H9 (cell line): Measurements from ENCODE around the gene NCEH1. TPM values are rescaled to one million over a fixed set of nuclear protein-coding genes. Genes with fewer than 3 reads are reported as not detected.

ENCODE experiments used
- DNase-seq: peaks from one replicate; pipeline ENCODE4 v3.0.0-alpha.2; 2017
- H2AFZ ChIP-seq: one replicate; pipeline ENCODE4 v1.6.1; 2013; ENCODE audit warnings: mild to moderate bottlenecking, low read length, control low read depth, moderate library complexity
- H2AK5ac ChIP-seq: 2 replicates; pipeline ENCODE4 v1.6.1; 2013; ENCODE audit warnings: low read length, control low read depth, mixed read lengths; ENCODE audit not compliant: insufficient read length
- H2BK120ac ChIP-seq: one replicate; pipeline ENCODE4 v1.6.1; 2013; ENCODE audit warnings: low read depth, mild to moderate bottlenecking, low read length, control low read depth, inconsistent platforms; ENCODE audit not compliant: poor library complexity, severe bottlenecking
- H2BK12ac ChIP-seq: 2 replicates; pipeline ENCODE4 v1.6.1; 2013; ENCODE audit warnings: low read length, control low read depth, mixed read lengths, low read depth; ENCODE audit not compliant: insufficient read length
- H2BK15ac ChIP-seq: 2 replicates; pipeline ENCODE4 v1.6.1; 2013; ENCODE audit warnings: low read depth, low read length, control low read depth
- H2BK20ac ChIP-seq: one replicate; pipeline ENCODE4 v1.6.1; 2013; ENCODE audit warnings: low read depth, mild to moderate bottlenecking, low read length, control low read depth, inconsistent platforms; ENCODE audit not compliant: poor library complexity, severe bottlenecking
- H2BK5ac ChIP-seq: 2 replicates; pipeline ENCODE4 v1.6.1; 2013; ENCODE audit warnings: low read length, control low read depth, mixed read lengths; ENCODE audit not compliant: insufficient read length
- H3K14ac ChIP-seq: 2 replicates; pipeline ENCODE4 v1.6.1; 2013; ENCODE audit warnings: low read length, control low read depth; ENCODE audit not compliant: insufficient read depth
- H3K18ac ChIP-seq: 2 replicates; pipeline ENCODE4 v1.6.1; 2013; ENCODE audit warnings: low read depth, mild to moderate bottlenecking, mixed read lengths, low read length, control low read depth; ENCODE audit not compliant: insufficient read length
- H3K23ac ChIP-seq: 2 replicates; pipeline ENCODE4 v1.6.1; 2013; ENCODE audit warnings: low read length, control low read depth, mixed read lengths, low read depth; ENCODE audit not compliant: insufficient read length
- H3K23me2 ChIP-seq: 2 replicates; pipeline ENCODE4 v1.6.1; 2013; ENCODE audit warnings: low read depth, mild to moderate bottlenecking, mixed read lengths, low read length, control low read depth; ENCODE audit not compliant: insufficient read length, poor library complexity, severe bottlenecking
- H3K27ac ChIP-seq: 2 replicates; pipeline ENCODE4 v1.5.1; 2013; ENCODE audit warnings: low read length, control low read depth, mixed read lengths, low read depth; ENCODE audit not compliant: insufficient read length
- H3K27me3 ChIP-seq: 2 replicates; pipeline ENCODE4 v1.6.1; 2013; ENCODE audit warnings: low read length, control low read depth, inconsistent platforms; ENCODE audit not compliant: insufficient read depth
- H3K4ac ChIP-seq: 2 replicates; pipeline ENCODE4 v1.6.1; 2013; ENCODE audit warnings: low read depth, mild to moderate bottlenecking, control low read depth, inconsistent platforms, low read length, moderate library complexity
- H3K4me1 ChIP-seq: 2 replicates; pipeline ENCODE4 v1.6.1; 2013; ENCODE audit warnings: low read length, control low read depth, inconsistent platforms; ENCODE audit not compliant: insufficient read depth
- H3K4me2 ChIP-seq: 2 replicates; pipeline ENCODE4 v1.6.1; 2013; ENCODE audit warnings: low read length, control low read depth, mixed read lengths; ENCODE audit not compliant: insufficient read length, insufficient read depth
- H3K56ac ChIP-seq: 2 replicates; pipeline ENCODE4 v1.6.1; 2013; ENCODE audit warnings: low read depth, mild to moderate bottlenecking, mixed read lengths, low read length, control low read depth; ENCODE audit not compliant: insufficient read length
- H3K79me1 ChIP-seq: 2 replicates; pipeline ENCODE4 v1.6.1; 2013; ENCODE audit warnings: low read depth, mild to moderate bottlenecking, moderate library complexity, low read length, control low read depth, inconsistent platforms; ENCODE audit not compliant: insufficient read depth, poor library complexity, severe bottlenecking
- H3K79me2 ChIP-seq: 2 replicates; pipeline ENCODE4 v1.6.1; 2013; ENCODE audit warnings: low read length, control low read depth, inconsistent platforms; ENCODE audit not compliant: insufficient read depth
- H3K9ac ChIP-seq: 2 replicates; pipeline ENCODE4 v1.6.1; 2013; ENCODE audit warnings: low read length, control low read depth, mixed read lengths; ENCODE audit not compliant: insufficient read length; ENCODE audit errors: extremely low read depth
- H3K9me3 ChIP-seq: one replicate; pipeline ENCODE4 v1.6.1; 2013; ENCODE audit warnings: low read depth, low read length, inconsistent platforms; ENCODE audit not compliant: control insufficient read depth
- H3T11ph ChIP-seq: one replicate; pipeline ENCODE4 v1.6.1; 2013; ENCODE audit warnings: mild to moderate bottlenecking, low read length, control low read depth, inconsistent platforms
- H4K20me1 ChIP-seq: one replicate; pipeline ENCODE4 v1.6.1; 2013; ENCODE audit not compliant: control insufficient read depth, insufficient read length, insufficient read depth
- H4K5ac ChIP-seq: 2 replicates; pipeline ENCODE4 v1.6.1; 2013; ENCODE audit warnings: low read depth, mild to moderate bottlenecking, mixed read lengths, low read length, control low read depth; ENCODE audit not compliant: insufficient read length
- H4K8ac ChIP-seq: replicated peaks from 2 replicates; pipeline ENCODE4 v1.6.1; 2013; ENCODE audit warnings: low read length, control low read depth, mixed read lengths, low read depth; ENCODE audit not compliant: insufficient read length
- H4K91ac ChIP-seq: 2 replicates; pipeline ENCODE4 v1.6.1; 2013; ENCODE audit warnings: low read depth, mild to moderate bottlenecking, moderate library complexity, mixed read lengths, low read length, control low read depth; ENCODE audit not compliant: insufficient read length
- H3K27ac Mint-ChIP-seq, 3 experiments: 2 replicates in 2 of 3; 3 replicates in 1 of 3; pipeline ENCODE4 v1.8.0; 2020 to 2021; ENCODE audit warnings: mixed read lengths in 3 of 3, mild to moderate bottlenecking in 1 of 3, moderate library complexity in 1 of 3
- H3K27me3 Mint-ChIP-seq: 2 replicates; pipeline ENCODE4 v1.8.0; 2021; ENCODE audit warnings: low read depth, mild to moderate bottlenecking, moderate library complexity, mixed read lengths
- H3K36me3 Mint-ChIP-seq, 3 experiments: 2 replicates in 2 of 3; 3 replicates in 1 of 3; pipeline ENCODE4 v1.8.0; 2020 to 2021; ENCODE audit warnings: low read depth in 3 of 3, mixed read lengths in 3 of 3; ENCODE audit not compliant: insufficient read depth in 1 of 3
- H3K4me1 Mint-ChIP-seq, 2 experiments: 2 replicates each; pipeline ENCODE4 v1.8.0; 2020; ENCODE audit warnings: mixed read lengths in 2 of 2
- H3K4me3 Mint-ChIP-seq, 2 experiments: 2 replicates in 1 of 2; 3 replicates in 1 of 2; pipeline ENCODE4 v1.8.0; 2020 to 2021; ENCODE audit warnings: mild to moderate bottlenecking in 2 of 2, mixed read lengths in 2 of 2, moderate library complexity in 1 of 2
- H3K9me3 Mint-ChIP-seq, 2 experiments: 2 replicates in 1 of 2; 3 replicates in 1 of 2; pipeline ENCODE4 v1.8.0; 2020; ENCODE audit warnings: mild to moderate bottlenecking in 2 of 2, mixed read lengths in 2 of 2, moderate library complexity in 1 of 2
- CTCF ChIP-seq: fragments of 200-600 bp; sonication (generic); conservative IDR thresholded peaks from 3 replicates; pipeline ENCODE4 v1.8.0; 2021; ENCODE audit warnings: antibody characterized with exemption, mild to moderate bottlenecking
- WGBS: extraction: QIAGEN DNeasy Blood & Tissue Kit; methylation state at CpG from one replicate; pipeline ENCODE4 v1.1.7; 2013; ENCODE audit warnings: missing lambda C conversion rate, low lambda C conversion rate, mixed read lengths; ENCODE audit not compliant: insufficient read length; ENCODE audit errors: extremely low coverage; 5-methylcytosine and 5-hydroxymethylcytosine counted together
- total RNA-seq: library from RNA; stranded (reverse); gene quantifications from 2 replicates; pipeline ENCODE4 v1.2.1, GENCODE V29; 2021

The NCEH1 gene
- total RNA-seq, 1 experiment from 2014 or later, result 2.3 TPM

GRCh38 chr3:172592898-172593669 is 117.8 kb downstream of the NCEH1 start:
- Histone ChIP-seq H3K9ac (no peak overlapping the region), H4K20me1 (no peaks in the 10 kb centered on the region), H3K27me3 (no peaks in the 10 kb centered on the region), H2BK20ac (no peak overlapping the region), H2BK12ac (no peak overlapping the region), H3K4me2 (no peak overlapping the region), H2AFZ (no peak overlapping the region), H4K5ac (no peak overlapping the region), H3K23ac (no peak overlapping the region), H3T11ph (no peak overlapping the region), H3K79me1 (no peaks in the 10 kb centered on the region), H2BK120ac (no peak overlapping the region), H3K14ac (no peak overlapping the region), H3K9me3 (no peaks in the 10 kb centered on the region), H2BK15ac (no peak overlapping the region), H2BK5ac (no peak overlapping the region), H3K56ac (no peak overlapping the region), H3K18ac (no peak overlapping the region), H3K4ac (no peak overlapping the region), H2AK5ac (no peak overlapping the region), H3K23me2 (no peaks in the 10 kb centered on the region), H4K91ac (no peak overlapping the region), H3K79me2 (no peaks in the 10 kb centered on the region), H3K27ac (no peak overlapping the region), H4K8ac (no peak overlapping the region), H3K4me1 (no peaks in the 10 kb centered on the region)
- no peaks in the 10 kb centered on the region for H3K36me3 Mint-ChIP-seq
- peaks cover 0 to 2% of the 10 kb centered on the region in 2 experiments; a peak in 1 of 4 replicates for H3K4me1 Mint-ChIP-seq
- no peaks in the 10 kb centered on the region for H3K27me3 Mint-ChIP-seq
- H3K9me3 Mint-ChIP-seq, result no peaks in the 10 kb centered on the region
- no peak for DNase-seq
- H3K4me3 Mint-ChIP-seq, result no peak overlapping the region
- no CpG with 5 or more reads among the region's 11 CpGs for WGBS
- H3K27ac Mint-ChIP-seq, result no peak overlapping the region
- no peak for TF ChIP-seq CTCF
